Fibroblast of mammary gland (primary cell): ENCODE data around the gene FAM89B.

ENCODE experiments used
- DNase-seq: peaks from one replicate; pipeline ENCODE4 v3.0.0-alpha.2; 2010; ENCODE audit warnings: low read depth
- H3K4me3 ChIP-seq: 2 replicates; pipeline ENCODE4 v1.5.1; 2011; ENCODE audit warnings: low read depth, mild to moderate bottlenecking, low read length, moderate library complexity; ENCODE audit not compliant: control insufficient read depth
- CTCF ChIP-seq: conservative IDR thresholded peaks from 2 replicates; pipeline ENCODE4 v1.5.1; 2011; ENCODE audit warnings: low read depth, low read length, inconsistent platforms; ENCODE audit not compliant: control insufficient read depth, insufficient read depth

The FAM89B gene

GRCh38 chr11:65609229-65609628 is 36.9 kb downstream of the FAM89B start:
- H3K4me3 ChIP-seq: no peak overlapping the region
- TF ChIP-seq CTCF: no peak
- DNase-seq: peak; percentile 46

- DNase-seq: no peak
- no peak overlapping the region for H3K4me3 ChIP-seq
- TF ChIP-seq CTCF: no peak
These were observed 37.3 kb downstream of the FAM89B start for GRCh38 chr11:65609665-65610064.

DNA sequence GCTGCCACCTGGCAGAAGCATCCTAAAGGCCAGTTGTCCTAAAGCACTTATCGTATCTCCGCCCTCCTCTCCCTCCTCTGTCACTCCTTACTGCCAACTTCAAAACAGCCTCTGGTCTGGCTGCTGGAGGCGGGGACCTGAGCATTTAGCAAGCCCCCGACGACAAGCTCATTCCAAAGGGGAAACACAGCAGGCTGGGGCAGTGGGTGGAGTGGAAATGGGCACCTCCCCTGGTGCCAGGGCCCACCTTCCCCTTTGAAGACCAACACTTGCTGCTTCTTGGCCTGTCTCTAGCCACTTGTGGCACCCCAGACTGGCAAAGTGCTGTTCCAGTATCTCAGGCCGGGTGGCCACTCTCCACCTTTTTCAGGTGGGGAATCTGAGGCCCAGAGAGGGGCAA is 38.1 kb downstream of the FAM89B start:
- TF ChIP-seq CTCF: no peak
- H3K4me3 ChIP-seq: no peak overlapping the region

GRCh38 chr11:65611028-65611757 is 38.9 kb downstream of the FAM89B start:
- H3K4me3 ChIP-seq: peak overlapping the region; percentile 6
- DNase-seq: no peak
- TF ChIP-seq CTCF: no peak

More for the DNA sequence above, 38.1 kb downstream of the FAM89B start:
- no peak for DNase-seq

DNA sequence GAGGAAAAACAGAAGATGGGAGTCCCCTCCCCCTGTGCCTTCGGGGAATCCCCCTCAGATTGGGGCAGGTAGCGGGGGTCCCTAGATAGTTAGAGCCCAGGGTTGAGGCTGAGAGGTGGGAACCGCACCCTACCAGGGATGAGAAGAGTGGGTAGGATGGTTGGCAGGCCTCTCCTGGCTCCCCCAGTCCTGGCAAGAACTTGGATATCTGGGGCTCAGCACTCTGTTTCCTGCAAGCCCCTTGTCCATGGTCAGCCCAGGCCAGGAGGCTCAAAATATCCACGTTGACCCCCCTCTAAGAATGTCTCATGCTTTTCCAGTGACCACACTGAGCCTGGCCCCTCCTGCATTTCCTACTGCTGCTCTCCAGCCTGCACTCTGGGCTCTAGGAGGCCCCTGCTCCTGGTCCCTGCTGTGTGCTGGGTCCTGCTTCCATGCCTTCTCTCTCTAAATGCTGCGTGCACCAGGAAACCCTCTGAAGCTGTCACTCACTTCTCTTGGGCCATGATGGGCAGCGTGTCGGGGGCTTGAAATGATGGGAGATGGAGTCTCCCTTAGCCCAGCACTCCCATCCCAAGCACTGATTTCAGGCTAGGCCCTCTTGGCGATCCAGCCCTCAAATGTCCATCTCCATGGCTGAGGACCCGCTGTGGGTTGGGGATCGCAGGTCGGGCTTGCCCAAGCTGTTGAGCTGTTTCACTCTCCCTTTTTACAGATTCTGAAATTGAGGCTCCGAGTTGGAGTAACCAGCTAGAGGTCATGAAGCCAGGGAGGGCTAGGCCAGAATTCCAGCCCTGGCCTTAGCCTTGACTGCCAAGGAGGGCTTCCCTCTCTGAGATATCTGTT is 39.6 kb downstream of the FAM89B start:
- no peak for TF ChIP-seq CTCF
- peak; percentile 16 for DNase-seq
- peak overlapping the region; percentile 91 for H3K4me3 ChIP-seq

DNA sequence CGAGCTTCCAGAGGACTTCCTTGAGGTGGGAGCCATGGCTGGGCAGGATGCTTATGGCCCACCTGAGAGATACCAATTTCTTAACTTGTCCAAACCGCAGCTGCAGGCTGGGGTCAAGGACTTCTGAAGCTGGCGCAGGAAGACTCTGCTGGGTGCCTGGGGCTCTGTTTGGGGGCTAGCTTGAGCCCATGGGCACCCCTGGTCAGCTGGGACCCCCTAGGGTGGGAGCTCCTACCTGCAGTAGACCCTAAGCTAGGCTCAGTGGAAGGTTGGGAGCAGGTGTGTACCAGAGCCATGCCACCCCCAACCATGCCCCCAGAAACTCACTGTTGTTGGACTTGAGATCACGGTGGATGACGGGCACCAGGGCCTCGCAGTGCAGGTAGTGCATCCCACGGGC is 40.4 kb downstream of the FAM89B start:
- DNase-seq: no peak
- H3K4me3 ChIP-seq: peak overlapping the region; percentile 91
- TF ChIP-seq CTCF: no peak
